HEK293 (cell line): ENCODE data around the gene CFAP58.

Experiments
- CTCF ChIA-PET: fragments of 350-600 bp; formaldehyde crosslinking; extraction: SDS; loops from one replicate; lab custom pipeline; 2021; ENCODE audit warnings: antibody characterized with exemption; lab: Yijun Ruan, JAX
- POLR2A ChIA-PET: fragments of 300-600 bp; formaldehyde crosslinking; extraction: SDS; loops from one replicate; lab custom pipeline; 2020; ENCODE audit warnings: antibody characterized with exemption, inconsistent platforms; lab: Yijun Ruan, JAX
- H3K27ac ChIP-seq: fragments of 200-500 bp; sonication (Bioruptor generic); 2 replicates; pipeline ENCODE4 v1.5.1; 2014; ENCODE audit warnings: low read depth, low read length, control low read depth, inconsistent platforms; ENCODE audit errors: extremely low read depth
- H3K36me3 ChIP-seq, 2 experiments: fragments of 200-500 bp in 1 of 2; sonication (Bioruptor generic) in 1 of 2; 1 replicate in 1 of 2; 2 replicates in 1 of 2; pipeline ENCODE4 v1.5.1; 2014 to 2017; ENCODE audit warnings: inconsistent platforms in 2 of 2, low read length in 2 of 2; ENCODE audit not compliant: control insufficient read depth in 2 of 2, insufficient read depth in 1 of 2
- H3K4me1 ChIP-seq: fragments of 200-500 bp; sonication (Bioruptor generic); 2 replicates; pipeline ENCODE4 v1.5.1; 2014; ENCODE audit warnings: mild to moderate bottlenecking, low read length, inconsistent platforms; ENCODE audit not compliant: control insufficient read depth, insufficient read depth
- H3K4me3 ChIP-seq: 2 replicates; pipeline ENCODE4 v1.5.1; 2011; ENCODE audit warnings: low read depth, mild to moderate bottlenecking, control low read depth, low read length, moderate library complexity
- H3K9me3 ChIP-seq: fragments of 200-500 bp; sonication (Bioruptor generic); 2 replicates; pipeline ENCODE4 v1.5.1; 2014; ENCODE audit warnings: low read depth, low read length, inconsistent platforms; ENCODE audit not compliant: control insufficient read depth, insufficient read depth
- EGR2 ChIP-seq: fragments of 450-650 bp; formaldehyde crosslinking; IDR thresholded peaks from 2 replicates; pipeline ENCODE4 v1.5.1; 2016; ENCODE audit warnings: low read depth, missing biosample characterization, missing genetic modification characterization
- OSR2 ChIP-seq: fragments of 450-650 bp; formaldehyde crosslinking; IDR thresholded peaks from 2 replicates; pipeline ENCODE4 v1.5.1; 2016; ENCODE audit warnings: missing biosample characterization, missing genetic modification characterization
- PRDM1 ChIP-seq: fragments of 450-650 bp; formaldehyde crosslinking; IDR thresholded peaks from 2 replicates; pipeline ENCODE4; 2016; ENCODE audit warnings: missing biosample characterization, missing genetic modification characterization
- ZBTB7A ChIP-seq: fragments of 450-650 bp; formaldehyde crosslinking; IDR thresholded peaks from 2 replicates; pipeline ENCODE4 v1.5.1; 2016; ENCODE audit warnings: low read depth, missing biosample characterization, missing genetic modification characterization
- ZBTB8A ChIP-seq: fragments of 450-650 bp; formaldehyde crosslinking; IDR thresholded peaks from 2 replicates; pipeline ENCODE4 v1.5.1; 2016; ENCODE audit warnings: missing biosample characterization, missing genetic modification characterization
- ZFP37 ChIP-seq: fragments of 450-650 bp; formaldehyde crosslinking; IDR thresholded peaks from 2 replicates; pipeline ENCODE4 v1.5.1; 2016; ENCODE audit warnings: missing biosample characterization, missing genetic modification characterization
- ZNF112 ChIP-seq: fragments of 450-650 bp; formaldehyde crosslinking; IDR thresholded peaks from 2 replicates; pipeline ENCODE4 v1.5.0; 2017; ENCODE audit warnings: missing biosample characterization, missing genetic modification characterization
- ZNF121 ChIP-seq: fragments of 450-650 bp; formaldehyde crosslinking; IDR thresholded peaks from 2 replicates; pipeline ENCODE4 v1.5.1; 2016; ENCODE audit warnings: missing biosample characterization, missing genetic modification characterization
- ZNF146 ChIP-seq: fragments of 450-650 bp; formaldehyde crosslinking; IDR thresholded peaks from 2 replicates; pipeline ENCODE4 v1.5.1; 2016; ENCODE audit warnings: missing biosample characterization, missing genetic modification characterization
- ZNF302 ChIP-seq: fragments of 450-650 bp; formaldehyde crosslinking; IDR thresholded peaks from 2 replicates; pipeline ENCODE4 v1.5.1; 2016; ENCODE audit warnings: missing biosample characterization, missing genetic modification characterization, low read depth
- ZNF335 ChIP-seq: fragments of 450-650 bp; formaldehyde crosslinking; conservative IDR thresholded peaks from 2 replicates; pipeline ENCODE4 v1.5.1; 2016; ENCODE audit warnings: missing biosample characterization, missing genetic modification characterization
- ZNF366 ChIP-seq: fragments of 450-650 bp; formaldehyde crosslinking; conservative IDR thresholded peaks from 2 replicates; pipeline ENCODE4 v1.5.1; 2016; ENCODE audit warnings: missing biosample characterization, missing genetic modification characterization
- ZNF37A ChIP-seq: fragments of 450-650 bp; IDR thresholded peaks from 2 replicates; pipeline ENCODE4 v1.5.1; 2018; ENCODE audit warnings: missing biosample characterization, missing genetic modification characterization
- ZNF391 ChIP-seq: fragments of 450-650 bp; formaldehyde crosslinking; IDR thresholded peaks from 2 replicates; pipeline ENCODE4 v1.5.1; 2016; ENCODE audit warnings: low read depth, missing biosample characterization, missing genetic modification characterization, borderline replicate concordance
- ZNF501 ChIP-seq: fragments of 450-650 bp; formaldehyde crosslinking; IDR thresholded peaks from 2 replicates; pipeline ENCODE4 v1.5.1; 2016; ENCODE audit warnings: missing biosample characterization, missing genetic modification characterization
- ZNF530 ChIP-seq: fragments of 450-650 bp; formaldehyde crosslinking; IDR thresholded peaks from 2 replicates; pipeline ENCODE4 v1.5.1; 2016; ENCODE audit warnings: low read depth, missing biosample characterization, missing genetic modification characterization
- ZNF549 ChIP-seq: fragments of 450-650 bp; IDR thresholded peaks from 2 replicates; pipeline ENCODE4 v1.5.1; 2018; ENCODE audit warnings: missing biosample characterization, missing genetic modification characterization, mild to moderate bottlenecking, inconsistent platforms, moderate library complexity
- ZNF571 ChIP-seq: fragments of 450-650 bp; formaldehyde crosslinking; IDR thresholded peaks from 2 replicates; pipeline ENCODE4 v1.5.0; 2017; ENCODE audit warnings: missing biosample characterization, missing genetic modification characterization
- ZNF707 ChIP-seq: fragments of 450-650 bp; formaldehyde crosslinking; IDR thresholded peaks from 2 replicates; pipeline ENCODE4 v1.5.1; 2016; ENCODE audit warnings: missing biosample characterization, missing genetic modification characterization
- ZNF843 ChIP-seq: fragments of 450-650 bp; formaldehyde crosslinking; IDR thresholded peaks from 2 replicates; pipeline ENCODE4 v1.5.1; 2016; ENCODE audit warnings: missing biosample characterization, missing genetic modification characterization
- TF ChIP-seq, protein P1 (sequence below): fragments of 450-650 bp; formaldehyde crosslinking; IDR thresholded peaks from 2 replicates; pipeline ENCODE4 v1.5.1; 2017; ENCODE audit warnings: missing biosample characterization, missing genetic modification characterization
- TF ChIP-seq, protein P2 (sequence below): fragments of 450-650 bp; formaldehyde crosslinking; IDR thresholded peaks from 2 replicates; pipeline ENCODE4 v1.5.1; 2016; ENCODE audit warnings: missing biosample characterization, missing genetic modification characterization
- TF ChIP-seq, protein P3 (sequence below): fragments of 450-650 bp; formaldehyde crosslinking; IDR thresholded peaks from 2 replicates; pipeline ENCODE4 v1.5.1; 2016; ENCODE audit warnings: missing biosample characterization, missing genetic modification characterization

CFAP58 gene

DNA sequence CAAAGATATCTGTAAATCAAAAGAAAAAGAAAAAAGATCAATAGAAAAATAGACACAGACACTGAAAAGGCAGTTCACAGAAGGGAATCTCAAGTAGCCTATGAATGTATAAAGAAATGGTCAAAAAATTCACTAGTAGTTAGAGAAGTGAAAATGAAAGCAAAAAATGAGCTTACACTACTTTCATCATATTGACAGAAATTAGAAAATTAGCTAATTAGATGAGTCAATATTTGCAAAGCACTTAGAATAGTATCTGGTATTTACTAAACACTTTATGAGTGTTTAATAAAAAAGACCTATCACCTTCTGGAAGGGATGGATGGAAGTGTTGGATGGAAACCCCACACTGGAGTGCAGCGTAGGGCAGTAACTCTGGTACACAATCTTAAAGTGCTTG, 1.7 kb upstream of the CFAP58 start:
- ChIA-PET CTCF (interaction anchor here (0.6 to 13.7 kb wide), 14 partner anchors 10 to 549 kb away, joined by 3 to 289 read pairs (median 9); partner anchors contain the start of gene ITPRIP), POLR2A (interaction anchor here (0.8 to 1.1 kb wide), 2 partner anchors 14 to 16 kb away, joined by 3 read pairs; partner anchors contain the start of gene ITPRIP)
- Histone ChIP-seq H3K9me3 (no peaks in the 10 kb centered on the region), H3K4me1 (peaks cover 4% of the 10 kb centered on the region; the same call in 1 of the 2 replicates), H3K27ac (no peak overlapping the region), H3K36me3 (no peaks in the 10 kb centered on the region), H3K4me3 (no peak overlapping the region)
- no peak for TF ChIP-seq ZNF530
- peak; percentile 64 for TF ChIP-seq PRDM1 (tag by site-specific recombination)
- TF ChIP-seq ZNF501 (tag by site-specific recombination): no peak

DNA sequence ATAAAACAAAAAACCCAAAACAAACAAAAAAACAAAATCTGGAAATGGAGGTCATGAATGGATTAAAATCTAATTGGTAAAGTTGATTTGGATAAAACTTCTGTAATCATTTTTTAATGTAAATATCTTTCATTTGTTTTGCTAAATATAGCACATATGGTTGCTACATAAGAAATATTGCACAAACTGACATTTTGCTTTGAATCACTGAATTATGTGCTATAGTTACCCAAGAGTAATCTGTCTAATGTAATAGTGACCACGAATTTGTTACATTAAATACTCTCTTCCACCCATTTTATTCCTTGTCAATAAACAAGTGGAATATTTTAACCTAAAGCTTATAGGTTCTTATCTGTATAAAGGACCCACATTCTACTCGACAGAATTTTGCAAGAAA, 6.2 kb downstream of the CFAP58 start:
- H3K9me3 ChIP-seq: no peaks in the 10 kb centered on the region
- H3K4me3 ChIP-seq: no peak overlapping the region
- H3K4me1 ChIP-seq: no peaks in the 10 kb centered on the region
- ChIA-PET CTCF (interaction anchor here (0.6 to 0.8 kb wide), 3 partner anchors 9 to 69 kb away, joined by 3 to 4 read pairs (median 3); no protein-coding TSS in a partner anchor), POLR2A (no interaction called here)
- H3K36me3 ChIP-seq: no peaks in the 10 kb centered on the region
- TF ChIP-seq ZBTB8A (tag by site-specific recombination) (no peak), ZNF391 (tag by site-specific recombination) (no peak), ZNF843 (tag by site-specific recombination) (no peak), EGR2 (tag by site-specific recombination) (no peak), ZNF366 (tag by site-specific recombination) (no peak), ZNF335 (tag by site-specific recombination) (no peak), ZNF302 (tag by site-specific recombination) (no peak), ZNF146 (tag by site-specific recombination) (no peak), ZBTB7A (no peak), ZNF707 (tag by site-specific recombination) (no peak), ZNF571 (no peak), OSR2 (tag by site-specific recombination) (no peak), ZNF549 (tag by site-specific recombination) (no peak), ZFP37 (tag by site-specific recombination) (no peak), ZNF121 (tag by site-specific recombination) (no peak), ZNF112 (tag by site-specific recombination) (no peak), ZNF37A (tag by site-specific recombination) (no peak)
- TF ChIP-seq, protein P1, sequence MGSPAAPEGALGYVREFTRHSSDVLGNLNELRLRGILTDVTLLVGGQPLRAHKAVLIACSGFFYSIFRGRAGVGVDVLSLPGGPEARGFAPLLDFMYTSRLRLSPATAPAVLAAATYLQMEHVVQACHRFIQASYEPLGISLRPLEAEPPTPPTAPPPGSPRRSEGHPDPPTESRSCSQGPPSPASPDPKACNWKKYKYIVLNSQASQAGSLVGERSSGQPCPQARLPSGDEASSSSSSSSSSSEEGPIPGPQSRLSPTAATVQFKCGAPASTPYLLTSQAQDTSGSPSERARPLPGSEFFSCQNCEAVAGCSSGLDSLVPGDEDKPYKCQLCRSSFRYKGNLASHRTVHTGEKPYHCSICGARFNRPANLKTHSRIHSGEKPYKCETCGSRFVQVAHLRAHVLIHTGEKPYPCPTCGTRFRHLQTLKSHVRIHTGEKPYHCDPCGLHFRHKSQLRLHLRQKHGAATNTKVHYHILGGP: no peak
- TF ChIP-seq, protein P2, sequence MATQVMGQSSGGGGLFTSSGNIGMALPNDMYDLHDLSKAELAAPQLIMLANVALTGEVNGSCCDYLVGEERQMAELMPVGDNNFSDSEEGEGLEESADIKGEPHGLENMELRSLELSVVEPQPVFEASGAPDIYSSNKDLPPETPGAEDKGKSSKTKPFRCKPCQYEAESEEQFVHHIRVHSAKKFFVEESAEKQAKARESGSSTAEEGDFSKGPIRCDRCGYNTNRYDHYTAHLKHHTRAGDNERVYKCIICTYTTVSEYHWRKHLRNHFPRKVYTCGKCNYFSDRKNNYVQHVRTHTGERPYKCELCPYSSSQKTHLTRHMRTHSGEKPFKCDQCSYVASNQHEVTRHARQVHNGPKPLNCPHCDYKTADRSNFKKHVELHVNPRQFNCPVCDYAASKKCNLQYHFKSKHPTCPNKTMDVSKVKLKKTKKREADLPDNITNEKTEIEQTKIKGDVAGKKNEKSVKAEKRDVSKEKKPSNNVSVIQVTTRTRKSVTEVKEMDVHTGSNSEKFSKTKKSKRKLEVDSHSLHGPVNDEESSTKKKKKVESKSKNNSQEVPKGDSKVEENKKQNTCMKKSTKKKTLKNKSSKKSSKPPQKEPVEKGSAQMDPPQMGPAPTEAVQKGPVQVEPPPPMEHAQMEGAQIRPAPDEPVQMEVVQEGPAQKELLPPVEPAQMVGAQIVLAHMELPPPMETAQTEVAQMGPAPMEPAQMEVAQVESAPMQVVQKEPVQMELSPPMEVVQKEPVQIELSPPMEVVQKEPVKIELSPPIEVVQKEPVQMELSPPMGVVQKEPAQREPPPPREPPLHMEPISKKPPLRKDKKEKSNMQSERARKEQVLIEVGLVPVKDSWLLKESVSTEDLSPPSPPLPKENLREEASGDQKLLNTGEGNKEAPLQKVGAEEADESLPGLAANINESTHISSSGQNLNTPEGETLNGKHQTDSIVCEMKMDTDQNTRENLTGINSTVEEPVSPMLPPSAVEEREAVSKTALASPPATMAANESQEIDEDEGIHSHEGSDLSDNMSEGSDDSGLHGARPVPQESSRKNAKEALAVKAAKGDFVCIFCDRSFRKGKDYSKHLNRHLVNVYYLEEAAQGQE: no peak
- TF ChIP-seq, protein P3, sequence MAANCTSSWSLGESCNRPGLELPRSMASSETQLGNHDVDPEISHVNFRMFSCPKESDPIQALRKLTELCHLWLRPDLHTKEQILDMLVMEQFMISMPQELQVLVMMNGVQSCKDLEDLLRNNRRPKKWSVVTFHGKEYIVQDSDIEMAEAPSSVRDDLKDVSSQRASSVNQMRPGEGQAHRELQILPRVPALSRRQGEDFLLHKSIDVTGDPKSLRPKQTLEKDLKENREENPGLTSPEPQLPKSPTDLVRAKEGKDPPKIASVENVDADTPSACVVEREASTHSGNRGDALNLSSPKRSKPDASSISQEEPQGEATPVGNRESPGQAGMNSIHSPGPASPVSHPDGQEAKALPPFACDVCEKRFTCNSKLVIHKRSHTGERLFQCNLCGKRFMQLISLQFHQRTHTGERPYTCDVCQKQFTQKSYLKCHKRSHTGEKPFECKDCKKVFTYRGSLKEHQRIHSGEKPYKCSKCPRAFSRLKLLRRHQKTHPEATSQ (tag by site-specific recombination): no peak
- no peak overlapping the region for H3K27ac ChIP-seq
